Right lobe of liver (tissue), 6 donors: ENCODE results near the gene GPR160. TPM values are rescaled to one million over a fixed set of nuclear protein-coding genes. Genes with fewer than 3 reads are reported as not detected.

ENCODE experiments used
- ATAC-seq, 4 donors: fragments of 200-7000 bp; cut with Tn5 transposase; one replicate each; pipeline ENCODE4 v1.9.1; 2020; ENCODE audit warnings: mild to moderate bottlenecking in 4 of 4, moderate library complexity in 4 of 4
- DNase-seq, 3 donors: peaks; one replicate each; pipeline ENCODE4 v3.0.0-alpha.2; 2020
- H3K27ac ChIP-seq, 3 donors: fragments of 200-600 bp; one replicate each; pipeline ENCODE4 v1.8.0; 2022
- H3K27me3 ChIP-seq, 2 donors: fragments of 200-600 bp; one replicate each; pipeline ENCODE4 v1.8.0; 2022
- H3K36me3 ChIP-seq, 4 donors: fragments of 200-600 bp; sonication (generic) in 1 of 4; one replicate each; pipeline versions ENCODE4 v1.5.1 to v1.8.0; 2017 to 2022; ENCODE audit warnings: control low read depth in 1 of 4
- H3K4me1 ChIP-seq, 4 donors: fragments of 200-600 bp; sonication (generic) in 1 of 4; one replicate each; pipeline versions ENCODE4 v1.5.1 to v1.8.0; 2017 to 2022; ENCODE audit warnings: control low read depth in 1 of 4
- H3K4me3 ChIP-seq, 3 donors: fragments of 200-600 bp; one replicate each; pipeline ENCODE4 v1.8.0; 2022
- H3K9me3 ChIP-seq, 4 donors: fragments of 200-600 bp; sonication (generic) in 1 of 4; one replicate each; pipeline versions ENCODE4 v1.5.1 to v1.8.0; 2017 to 2022; ENCODE audit warnings: control low read depth in 1 of 4
- POLR2A ChIP-seq: fragments of 450-650 bp; IDR thresholded peaks from one replicate; pipeline ENCODE4 v1.6.1; 2017; ENCODE audit warnings: antibody characterized with exemption, mild to moderate bottlenecking
- WGBS: methylation state at CpG from one replicate; pipeline ENCODE4 v1.1.6; 2018; ENCODE audit warnings: low coverage, low lambda C conversion rate; ENCODE audit not compliant: insufficient coverage; ENCODE audit errors: missing lambda C conversion rate; 5-methylcytosine and 5-hydroxymethylcytosine counted together
- intact Hi-C, 2 donors: fragments of 100-400 bp; cut with DNase I; formaldehyde crosslinking; loops; one replicate each; pipeline versions ENCODE4 v1.11.2 to v1.14.1; 2022
- total RNA-seq, 6 experiments: library from RNA; depleted of rRNA in 2 of 6; stranded (reverse); fragments of >200 nt in 2 of 6; fragmentation: NEBNext Ultra II Directional in 3 of 6; extraction: Animal tissue kit (Norgen Biotek cat#: 25700) in 3 of 6; gene quantifications; one replicate each; pipeline versions ENCODE4 v1.1.0 to v1.2.4, GENCODE V29; 2016 to 2023
- TF ChIP-seq, protein P1 (sequence below), 4 donors: fragments of 200-600 bp in 3 of 4; fragments of 450-650 bp in 1 of 4; IDR thresholded peaks; one replicate each; pipeline versions ENCODE4 v1.5.1 to v1.8.0; 2016 to 2022; ENCODE audit warnings: antibody characterized with exemption in 4 of 4, mild to moderate bottlenecking in 2 of 4
- donor health status: DM: no; HTN: yes; CAD: no.
- donor health status: DM: no; HTN: no; CAD: no.
- donor health status: DM: no; HTN: no; CAD: no.
- donor health status: DM: no; HTN: yes; CAD: no.
- donor health status: DM: no; HTN: yes; CAD: no.

Gene GPR160
- total RNA-seq, 6 experiments from 2014 or later, result 1.0 to 4.2 (median 1.6) TPM

DNA sequence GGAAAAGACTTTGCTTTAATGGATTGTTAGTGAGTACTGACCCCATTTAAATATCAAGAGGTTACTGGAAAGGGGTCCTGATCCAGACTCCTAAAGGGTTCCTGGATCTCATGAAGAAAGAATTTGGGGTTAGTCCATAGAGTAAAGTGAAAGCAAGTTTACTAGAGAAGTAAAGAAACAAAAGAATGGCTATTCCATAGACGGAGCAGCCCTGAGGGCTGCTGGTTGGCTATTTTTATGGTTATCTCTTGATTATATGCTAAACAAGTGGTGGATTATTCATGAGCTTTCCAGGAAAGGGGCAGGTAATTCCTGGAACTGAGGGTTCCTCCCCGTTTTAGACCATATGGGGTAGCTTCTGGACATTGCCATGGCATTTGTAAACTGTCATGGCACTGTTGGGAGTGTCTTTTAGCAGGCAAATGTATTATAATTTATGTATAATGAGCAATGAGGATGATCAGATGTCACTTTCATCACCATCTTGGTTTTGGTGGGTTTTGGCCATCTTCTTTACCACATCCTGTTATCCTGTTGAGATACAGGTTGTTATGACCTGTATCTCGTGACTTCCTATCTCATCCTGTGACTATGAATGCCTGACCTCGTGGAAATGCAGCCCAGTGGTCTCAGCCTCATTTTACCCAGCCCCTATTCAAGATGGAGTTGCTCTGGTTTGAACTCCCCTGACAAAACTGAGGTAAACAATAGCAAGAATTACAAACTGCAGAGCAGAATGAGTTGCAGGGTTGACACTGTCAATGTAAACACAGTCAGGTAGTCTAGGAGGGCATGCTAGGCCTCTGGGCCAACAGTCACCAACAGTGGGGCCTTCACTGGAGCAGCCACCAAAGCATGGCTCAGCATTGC, 10.3 kb upstream of the GPR160 start:
- ATAC-seq (no peak), DNase-seq (no peak)
- H3K36me3 ChIP-seq, result no peaks in the 10 kb centered on the region
- H3K9me3 ChIP-seq, result no peaks in the 10 kb centered on the region
- intact Hi-C loops, result no loop called here
- H3K27ac ChIP-seq, result no peak overlapping the region
- H3K4me3 ChIP-seq, result no peak overlapping the region
- H3K4me1 ChIP-seq, result peaks cover 0 to 3% (median 0%) of the 10 kb centered on the region in 4 donors
- H3K27me3 ChIP-seq, result no peaks in the 10 kb centered on the region
- 58% methylated on average over 3 of the region's 4 CpGs for WGBS
- no peak for TF ChIP-seq POLR2A
- TF ChIP-seq, protein P1, sequence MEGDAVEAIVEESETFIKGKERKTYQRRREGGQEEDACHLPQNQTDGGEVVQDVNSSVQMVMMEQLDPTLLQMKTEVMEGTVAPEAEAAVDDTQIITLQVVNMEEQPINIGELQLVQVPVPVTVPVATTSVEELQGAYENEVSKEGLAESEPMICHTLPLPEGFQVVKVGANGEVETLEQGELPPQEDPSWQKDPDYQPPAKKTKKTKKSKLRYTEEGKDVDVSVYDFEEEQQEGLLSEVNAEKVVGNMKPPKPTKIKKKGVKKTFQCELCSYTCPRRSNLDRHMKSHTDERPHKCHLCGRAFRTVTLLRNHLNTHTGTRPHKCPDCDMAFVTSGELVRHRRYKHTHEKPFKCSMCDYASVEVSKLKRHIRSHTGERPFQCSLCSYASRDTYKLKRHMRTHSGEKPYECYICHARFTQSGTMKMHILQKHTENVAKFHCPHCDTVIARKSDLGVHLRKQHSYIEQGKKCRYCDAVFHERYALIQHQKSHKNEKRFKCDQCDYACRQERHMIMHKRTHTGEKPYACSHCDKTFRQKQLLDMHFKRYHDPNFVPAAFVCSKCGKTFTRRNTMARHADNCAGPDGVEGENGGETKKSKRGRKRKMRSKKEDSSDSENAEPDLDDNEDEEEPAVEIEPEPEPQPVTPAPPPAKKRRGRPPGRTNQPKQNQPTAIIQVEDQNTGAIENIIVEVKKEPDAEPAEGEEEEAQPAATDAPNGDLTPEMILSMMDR (IDR thresholded peaks at IDR 0.05), result no peak

DNA sequence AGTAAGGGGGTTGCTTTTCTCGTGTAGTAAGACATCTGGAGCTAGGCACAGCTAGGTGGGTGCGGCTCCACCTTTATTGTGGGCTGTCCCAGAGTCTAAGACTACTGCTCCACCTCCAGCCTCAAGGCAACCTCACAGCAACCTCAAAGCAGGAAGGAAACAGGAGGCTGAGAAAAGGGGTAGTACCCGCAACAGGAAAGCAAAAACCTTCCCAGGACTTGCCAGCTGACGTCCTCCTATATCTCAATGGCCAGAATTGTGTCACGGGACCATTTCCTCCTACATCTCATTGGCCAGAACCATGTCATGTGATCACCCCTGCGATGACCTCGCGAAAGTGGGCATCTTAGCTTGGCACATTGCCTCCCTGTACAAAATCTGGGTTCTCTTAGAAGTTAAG, 4.3 kb upstream of the GPR160 start:
- no peaks in the 10 kb centered on the region for H3K36me3 ChIP-seq
- H3K4me3 ChIP-seq, result no peak overlapping the region
- H3K9me3 ChIP-seq, result no peaks in the 10 kb centered on the region
- no peak for ATAC-seq
- no peak overlapping the region for H3K27ac ChIP-seq
- intact Hi-C loops, result no loop called here
- TF ChIP-seq POLR2A, result no peak
- TF ChIP-seq, protein P1 (IDR thresholded peaks at IDR 0.05), result no peak
- DNase-seq, result no peak
- peaks cover 0 to 13% (median 2%) of the 10 kb centered on the region in 4 donors for H3K4me1 ChIP-seq
- WGBS, result 51% methylated on average over 8 of the region's 8 CpGs
- H3K27me3 ChIP-seq, result peaks cover 0 to 4% of the 10 kb centered on the region in 2 donors

DNA sequence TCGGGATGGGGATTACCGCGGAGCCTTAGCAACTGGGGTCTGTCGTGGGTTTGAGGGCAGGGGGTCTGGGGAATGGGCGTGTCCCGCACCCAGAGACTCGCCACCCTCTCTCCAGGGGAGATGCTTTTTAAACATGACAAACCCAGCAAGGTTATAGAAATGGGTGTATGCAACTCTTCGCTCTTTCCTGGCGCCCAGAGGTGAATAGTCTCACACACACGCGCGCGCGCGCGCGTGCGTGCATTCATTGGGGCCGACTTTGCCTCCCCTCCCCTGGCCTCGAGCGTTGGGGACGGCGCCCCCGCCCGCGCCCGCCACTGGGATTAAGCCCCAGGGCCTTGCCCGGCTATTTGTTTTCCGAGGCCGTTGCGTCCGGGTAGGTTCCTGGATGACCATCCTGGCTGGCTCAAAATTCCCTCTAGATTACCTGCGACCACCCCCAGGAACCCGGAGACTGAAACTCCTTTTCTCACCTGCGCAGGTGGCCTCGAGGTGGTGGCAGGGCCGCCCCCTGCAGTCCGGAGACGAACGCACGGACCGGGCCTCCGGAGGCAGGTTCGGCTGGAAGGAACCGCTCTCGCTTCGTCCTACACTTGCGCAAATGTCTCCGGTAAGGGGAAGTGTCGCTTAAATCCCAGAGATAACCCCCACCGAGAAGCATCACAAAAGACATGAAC, 777 bp downstream of the GPR160 start:
- TF ChIP-seq POLR2A, result no peak
- TF ChIP-seq, protein P1 (IDR thresholded peaks at IDR 0.05), result peak in 2 of 4 donors; percentile 7 to 8
- intact Hi-C loops, result no loop called here
- WGBS, result 10% methylated on average over 20 of the region's 51 CpGs
- Histone ChIP-seq H3K9me3 (no peaks in the 10 kb centered on the region), H3K27ac (peak overlapping the region in 2 of 3 donors; percentile 49 to 67), H3K36me3 (no peaks in the 10 kb centered on the region), H3K4me3 (peak overlapping the region; percentile 58 to 70 (median 65)), H3K27me3 (peaks cover 0 to 4% of the 10 kb centered on the region in 2 donors), H3K4me1 (peaks cover 0 to 18% (median 3%) of the 10 kb centered on the region in 4 donors)
- peak; percentile 12 to 39 (median 19) for ATAC-seq
- peak in 2 of 3 donors; percentile 54 for DNase-seq

DNA sequence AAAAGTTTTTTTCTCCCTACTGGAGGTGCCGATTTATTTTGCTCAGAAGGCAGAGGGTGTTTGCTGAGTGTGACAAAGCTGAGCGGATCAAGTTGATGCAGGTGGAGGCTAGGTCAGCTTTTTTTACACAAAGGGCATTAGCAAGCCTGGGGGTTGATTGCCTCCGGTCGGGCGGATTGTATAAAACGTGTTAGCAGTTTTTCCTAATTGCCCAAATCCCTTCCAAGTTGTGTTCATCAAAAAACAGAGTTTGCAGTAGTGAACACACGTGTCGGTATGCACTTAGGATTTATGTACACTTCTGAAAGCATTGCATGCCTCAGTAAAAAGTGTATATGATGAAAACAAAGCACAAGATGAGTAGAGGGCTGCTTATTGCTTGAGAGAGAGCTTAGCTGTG, 2.6 kb downstream of the GPR160 start:
- WGBS, result 37% methylated on average over 7 of the region's 8 CpGs
- Histone ChIP-seq H3K9me3 (no peaks in the 10 kb centered on the region), H3K27ac (no peak overlapping the region), H3K4me1 (peaks cover 0 to 18% (median 3%) of the 10 kb centered on the region in 4 donors), H3K4me3 (no peak overlapping the region), H3K27me3 (peaks cover 0 to 4% of the 10 kb centered on the region in 2 donors), H3K36me3 (no peaks in the 10 kb centered on the region)
- intact Hi-C loops, result no loop called here
- ATAC-seq (no peak), DNase-seq (no peak)
- TF ChIP-seq POLR2A, result no peak

DNA sequence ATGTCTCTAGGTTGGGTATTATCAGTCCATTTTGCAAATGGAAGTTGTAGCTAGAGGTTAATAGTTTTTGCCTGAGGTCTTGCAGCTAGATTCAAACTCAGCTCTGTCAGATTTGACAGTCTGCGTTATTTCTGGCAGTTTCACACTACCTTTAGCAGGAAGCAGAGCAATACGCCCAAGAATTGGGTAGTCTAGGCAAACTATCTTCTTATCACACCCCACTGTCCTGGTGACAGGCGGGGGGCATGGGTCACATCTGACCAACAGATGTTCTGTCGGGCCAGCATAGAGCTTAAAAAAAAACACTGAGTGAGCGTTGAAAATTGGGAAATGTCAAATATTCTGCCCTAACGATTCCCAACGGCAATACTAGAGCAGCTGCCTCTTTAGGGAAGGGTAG, 5.7 kb downstream of the GPR160 start:
- Histone ChIP-seq H3K27me3 (no peaks in the 10 kb centered on the region), H3K9me3 (no peaks in the 10 kb centered on the region), H3K27ac (no peak overlapping the region), H3K36me3 (no peaks in the 10 kb centered on the region), H3K4me1 (peaks cover 0 to 15% (median 1%) of the 10 kb centered on the region in 4 donors), H3K4me3 (no peak overlapping the region)
- intact Hi-C loops, result no loop called here
- DNase-seq (no peak), ATAC-seq (no peak)
- no peak for TF ChIP-seq POLR2A
- TF ChIP-seq, protein P1 (IDR thresholded peaks at IDR 0.05), result no peak
- 73% methylated on average over 7 of the region's 7 CpGs for WGBS
